Measurements from ENCODE around the gene ST6GAL1.

- TF ChIP-seq, protein P1, sequence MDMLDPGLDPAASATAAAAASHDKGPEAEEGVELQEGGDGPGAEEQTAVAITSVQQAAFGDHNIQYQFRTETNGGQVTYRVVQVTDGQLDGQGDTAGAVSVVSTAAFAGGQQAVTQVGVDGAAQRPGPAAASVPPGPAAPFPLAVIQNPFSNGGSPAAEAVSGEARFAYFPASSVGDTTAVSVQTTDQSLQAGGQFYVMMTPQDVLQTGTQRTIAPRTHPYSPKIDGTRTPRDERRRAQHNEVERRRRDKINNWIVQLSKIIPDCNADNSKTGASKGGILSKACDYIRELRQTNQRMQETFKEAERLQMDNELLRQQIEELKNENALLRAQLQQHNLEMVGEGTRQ (IDR thresholded peaks at IDR 0.05; ENCODE audit: borderline replicate concordance, low read depth, low read length) = no peak
- TF ChIP-seq CTCF (IDR thresholded peaks at IDR 0.05 in 2 of 3, conservative IDR thresholded peaks at IDR 0.05 in 1 of 3; ENCODE audit: control insufficient read depth in 2 of 3, extremely low read depth in 1 of 3, insufficient read depth in 1 of 3, low read depth in 3 of 3, low read length in 3 of 3) = no peak
- TF ChIP-seq, protein P2, sequence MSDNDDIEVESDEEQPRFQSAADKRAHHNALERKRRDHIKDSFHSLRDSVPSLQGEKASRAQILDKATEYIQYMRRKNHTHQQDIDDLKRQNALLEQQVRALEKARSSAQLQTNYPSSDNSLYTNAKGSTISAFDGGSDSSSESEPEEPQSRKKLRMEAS (IDR thresholded peaks at IDR 0.05; ENCODE audit: low read depth, low read length) = no peak
- no peak for TF ChIP-seq SIN3A (IDR thresholded peaks at IDR 0.05; ENCODE audit: low read depth, low read length)
- no peak for TF ChIP-seq ZNF274 (IDR thresholded peaks at IDR 0.05; ENCODE audit: insufficient read depth, insufficient read length)
- no peak for TF ChIP-seq CEBPB (IDR thresholded peaks at IDR 0.05; ENCODE audit: borderline replicate concordance in 1 of 2, low read depth in 2 of 2, low read length in 2 of 2)
- no peak for TF ChIP-seq EGR1 (IDR thresholded peaks at IDR 0.05; ENCODE audit: borderline replicate concordance in 1 of 2, low read depth in 2 of 2, low read length in 2 of 2)
These were observed 110.4 kb downstream of the ST6GAL1 start for GRCh38 chr3:187040516-187041361.

Data from GM12878 (cell line).